ENCODE results near the gene PCDHA12. TPM values are rescaled to one million over a fixed set of nuclear protein-coding genes. Genes with fewer than 3 reads are reported as not detected.
"Not testable (repeated sequence)": the region's sequence is repeated elsewhere in the genome, so short reads cannot be mapped to it uniquely, and the experiment has no call there.

PCDHA12 gene
- total RNA-seq: 1 to 10 TPM in 2 of 3 donors, under 1 TPM in 1; 0.48 to 6.9 (median 5.0) TPM

- H3K27me3 ChIP-seq: no peaks in the 10 kb centered on the region
- H3K36me3 ChIP-seq: no peaks in the 10 kb centered on the region
- H3K9me3 ChIP-seq: peaks cover 31 to 61% of the 10 kb centered on the region in 2 donors
- no peaks in the 10 kb centered on the region for H3K4me1 ChIP-seq
- H3K4me3 ChIP-seq: peak within 1 kb of the TSS in 2 of 3 donors; percentile 32 to 46
- no peak within 1 kb of the TSS for H3K27ac ChIP-seq
- TF ChIP-seq CTCF (IDR thresholded peaks at IDR 0.05) (peak in 1 of 3 donors; percentile 12), POLR2AphosphoS5 (IDR thresholded peaks at IDR 0.05) (no peak), POLR2A (IDR thresholded peaks at IDR 0.05) (no peak)
- no peak for DNase-seq (ENCODE audit: low spot score in 2 of 2)
- intact Hi-C loops (cut with DNase I; ENCODE audit: low total_unique reads): no loop called here
Measured at GRCh38 chr5:140875085-140876065, at the start of gene PCDHA12. Gene PCDHA12, plus strand, starts transcription at chr5:140875308. Its CDS starts 165 bp downstream, at chr5:140875473.

- intact Hi-C loops (cut with DNase I; ENCODE audit: low total_unique reads): no loop called here
- TF ChIP-seq POLR2AphosphoS5 (IDR thresholded peaks at IDR 0.05) (no peak), CTCF (IDR thresholded peaks at IDR 0.05) (no peak), POLR2A (IDR thresholded peaks at IDR 0.05) (no peak)
- H3K4me1 ChIP-seq: no peaks in the 10 kb centered on the region
- H3K27ac ChIP-seq: peak within 1 kb of the TSS in 1 of 2 donors; percentile 25
- H3K27me3 ChIP-seq: no peaks in the 10 kb centered on the region
- peak within 1 kb of the TSS in 2 of 3 donors; percentile 41 to 62 for H3K4me3 ChIP-seq
- H3K9me3 ChIP-seq: peaks cover 35 to 66% of the 10 kb centered on the region in 2 donors
- H3K36me3 ChIP-seq: no peaks in the 10 kb centered on the region
- no peak for DNase-seq (ENCODE audit: low spot score in 2 of 2)
Measured at GRCh38 chr5:140827704-140828361, 47.3 kb upstream of the PCDHA12 start, which contains the start of gene PCDHA6. Gene PCDHA6, plus strand, starts transcription at chr5:140827960. Its CDS starts 132 bp downstream, at chr5:140828092.

- Histone ChIP-seq H3K4me3 (peak overlapping the region in 2 of 3 donors; percentile 41 to 62), H3K36me3 (no peaks in the 10 kb centered on the region), H3K9me3 (peaks cover 30 to 65% of the 10 kb centered on the region in 2 donors), H3K27me3 (no peaks in the 10 kb centered on the region), H3K27ac (peak overlapping the region in 1 of 2 donors; percentile 25), H3K4me1 (no peaks in the 10 kb centered on the region)
- TF ChIP-seq CTCF (IDR thresholded peaks at IDR 0.05) (no peak), POLR2AphosphoS5 (IDR thresholded peaks at IDR 0.05) (no peak), POLR2A (IDR thresholded peaks at IDR 0.05) (no peak)
- intact Hi-C loops (cut with DNase I; ENCODE audit: low total_unique reads): no loop called here
- DNase-seq (ENCODE audit: low spot score in 2 of 2): no peak
Measured at GRCh38 chr5:140828362-140828737, 46.8 kb upstream of the PCDHA12 start.

- H3K4me3 ChIP-seq; H3K36me3 ChIP-seq; H3K4me1 ChIP-seq; H3K27me3 ChIP-seq; H3K27ac ChIP-seq; DNase-seq (ENCODE audit: low spot score in 2 of 2); intact Hi-C loops (cut with DNase I; ENCODE audit: low total_unique reads): not testable (repeated sequence)
- H3K9me3 ChIP-seq: peaks cover 33 to 74% of the 10 kb centered on the region in 2 donors
Measured at GRCh38 chr5:140829511-140830501, 45.3 kb upstream of the PCDHA12 start.

- Histone ChIP-seq H3K27ac (no peak within 1 kb of the TSS), H3K4me1 (no peaks in the 10 kb centered on the region), H3K9me3 (peaks cover 41 to 62% of the 10 kb centered on the region in 2 donors), H3K36me3 (no peaks in the 10 kb centered on the region), H3K27me3 (no peaks in the 10 kb centered on the region), H3K4me3 (peak within 1 kb of the TSS in 1 of 3 donors; percentile 10)
- TF ChIP-seq POLR2A (IDR thresholded peaks at IDR 0.05) (no peak), CTCF (IDR thresholded peaks at IDR 0.05) (no peak), POLR2AphosphoS5 (IDR thresholded peaks at IDR 0.05) (no peak)
- intact Hi-C loops (cut with DNase I; ENCODE audit: low total_unique reads): no loop called here
- no peak for DNase-seq (ENCODE audit: low spot score in 2 of 2)
Measured at GRCh38 chr5:140833993-140834392, 41.1 kb upstream of the PCDHA12 start, which contains the start of gene PCDHA7. Gene PCDHA7, plus strand, starts transcription at chr5:140834269. Its CDS starts 115 bp downstream, at chr5:140834384.

GRCh38 chr5:140834439-140835008 is 40.6 kb upstream of the PCDHA12 start:
- H3K36me3 ChIP-seq; H3K4me1 ChIP-seq; H3K27me3 ChIP-seq; DNase-seq (ENCODE audit: low spot score in 2 of 2); H3K27ac ChIP-seq; intact Hi-C loops (cut with DNase I; ENCODE audit: low total_unique reads): not testable (repeated sequence)
- Histone ChIP-seq H3K9me3 (peaks cover 37 to 57% of the 10 kb centered on the region in 2 donors), H3K4me3 (peak overlapping the region in 1 of 3 donors; percentile 10)
